Hematopoietic multipotent progenitor cell treated with erythropoietin and hydrocortisone succinate and interleukin-3 and kit ligand, for 8 days (in vitro differentiated cells): ENCODE data around the gene POLR3GL.

ENCODE experiments used
- DNase-seq: peaks from one replicate; pipeline ENCODE4 v3.0.0-alpha.2; 2015

Gene POLR3GL

GRCh38 chr1:145977486-145978470 lies 13.3 kb downstream of the POLR3GL start:
- peak; percentile 92 for DNase-seq

- no peak for DNase-seq
Observed at GRCh38 chr1:145978471-145978853, 14.0 kb downstream of the POLR3GL start.

- peak; percentile 100 for DNase-seq
Observed at GRCh38 chr1:145978854-145979745, 14.6 kb downstream of the POLR3GL start.

DNA sequence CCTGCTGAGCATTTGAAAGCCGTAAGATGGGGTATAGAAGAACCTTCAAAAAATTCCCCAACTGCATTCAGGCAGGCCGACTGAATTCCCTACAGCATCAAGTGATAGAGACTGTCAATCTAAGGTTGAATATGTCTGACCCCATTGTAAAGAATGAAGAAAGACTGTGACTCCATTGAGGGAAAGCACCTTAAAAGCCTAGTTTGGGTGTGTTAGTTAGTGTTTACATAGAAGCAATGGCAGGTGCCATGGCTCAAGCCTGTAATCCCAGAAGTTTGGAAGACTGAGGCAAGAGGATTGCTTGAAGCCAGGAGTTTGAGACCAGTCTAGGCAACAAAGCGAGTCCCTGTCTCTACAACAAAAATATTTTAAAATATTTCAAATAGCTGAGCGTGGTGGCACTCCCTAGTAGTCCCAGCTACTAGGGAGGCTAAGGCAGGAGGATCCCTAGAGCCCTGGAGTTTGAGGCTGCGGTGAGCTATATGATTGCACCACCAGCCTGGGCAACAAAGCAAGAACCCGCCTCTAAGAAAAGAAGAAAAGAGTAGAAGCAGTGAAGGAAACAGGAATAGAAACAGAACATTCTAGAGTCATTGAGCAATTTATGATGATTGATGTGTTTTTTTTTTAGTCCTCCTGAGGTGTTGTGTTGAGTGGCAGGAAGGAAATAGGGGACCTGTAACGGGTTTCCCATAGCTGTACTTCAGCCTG lies 15.4 kb downstream of the POLR3GL start:
- DNase-seq = no peak

GRCh38 chr1:145980457-145980994 lies 16.0 kb downstream of the POLR3GL start:
- no peak for DNase-seq

- no peak for DNase-seq
Observed at GRCh38 chr1:145982010-145982723, 17.7 kb downstream of the POLR3GL start.

- DNase-seq = no peak
Observed at GRCh38 chr1:145983206-145983675, 18.8 kb downstream of the POLR3GL start.

DNA sequence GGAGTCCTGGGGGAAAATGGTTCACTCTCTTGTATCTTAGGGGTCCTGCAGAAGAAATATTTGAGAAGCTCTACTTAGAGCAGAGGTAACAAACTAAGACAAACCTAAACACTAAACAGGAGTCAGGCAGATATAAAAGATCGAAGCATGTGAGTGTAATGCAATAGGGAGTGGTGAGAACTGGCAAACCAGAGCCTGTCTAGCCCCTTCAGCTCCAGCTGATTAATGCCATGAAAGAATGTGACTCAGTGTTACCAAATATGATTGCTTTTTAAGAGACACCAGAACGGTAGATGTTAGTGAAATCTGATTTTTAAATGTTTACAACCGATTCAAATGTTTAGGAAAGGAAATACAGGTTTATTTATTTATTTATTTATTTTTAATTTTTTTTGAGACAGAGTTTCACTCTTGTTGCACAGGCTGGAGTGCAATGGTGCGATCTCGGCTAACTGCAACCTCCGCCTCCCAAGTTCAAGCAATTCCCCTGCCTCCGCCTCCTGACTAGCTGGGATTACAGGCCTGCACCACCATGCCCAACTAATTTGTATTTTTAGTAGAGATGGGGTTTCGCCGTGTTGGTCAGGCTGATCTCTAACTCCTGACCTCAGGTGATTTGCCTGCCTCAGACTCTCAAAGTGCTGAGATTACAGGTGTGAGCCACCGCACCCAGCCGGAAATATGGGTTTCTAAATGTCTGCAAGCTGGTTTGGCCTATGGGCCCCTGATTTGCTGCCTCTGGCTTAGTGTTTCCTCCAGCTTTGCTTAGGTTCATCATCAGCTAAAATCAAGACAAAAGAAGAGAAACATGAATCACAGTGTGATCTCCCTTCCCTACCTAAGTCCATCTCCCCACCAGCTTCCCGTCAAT lies 19.7 kb downstream of the POLR3GL start:
- no peak for DNase-seq

DNA sequence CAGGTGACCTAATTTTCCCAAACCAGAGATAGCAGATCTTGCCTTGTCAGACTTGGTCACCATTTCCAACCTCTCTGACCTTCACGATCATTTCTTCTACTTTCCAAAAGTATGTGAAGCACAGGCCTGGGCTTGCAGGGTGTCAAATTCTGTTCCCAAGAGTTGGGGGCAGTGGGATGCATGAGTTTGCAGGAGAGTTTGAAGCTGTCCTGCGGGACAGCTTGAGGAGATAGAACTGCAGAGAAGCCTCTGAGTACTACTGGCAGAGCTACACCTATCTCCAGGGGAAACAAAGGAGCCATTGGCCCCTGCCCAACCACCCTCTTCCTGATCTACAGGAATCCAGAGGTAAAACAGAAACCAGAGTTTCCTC lies 20.6 kb downstream of the POLR3GL start:
- DNase-seq = no peak

DNA sequence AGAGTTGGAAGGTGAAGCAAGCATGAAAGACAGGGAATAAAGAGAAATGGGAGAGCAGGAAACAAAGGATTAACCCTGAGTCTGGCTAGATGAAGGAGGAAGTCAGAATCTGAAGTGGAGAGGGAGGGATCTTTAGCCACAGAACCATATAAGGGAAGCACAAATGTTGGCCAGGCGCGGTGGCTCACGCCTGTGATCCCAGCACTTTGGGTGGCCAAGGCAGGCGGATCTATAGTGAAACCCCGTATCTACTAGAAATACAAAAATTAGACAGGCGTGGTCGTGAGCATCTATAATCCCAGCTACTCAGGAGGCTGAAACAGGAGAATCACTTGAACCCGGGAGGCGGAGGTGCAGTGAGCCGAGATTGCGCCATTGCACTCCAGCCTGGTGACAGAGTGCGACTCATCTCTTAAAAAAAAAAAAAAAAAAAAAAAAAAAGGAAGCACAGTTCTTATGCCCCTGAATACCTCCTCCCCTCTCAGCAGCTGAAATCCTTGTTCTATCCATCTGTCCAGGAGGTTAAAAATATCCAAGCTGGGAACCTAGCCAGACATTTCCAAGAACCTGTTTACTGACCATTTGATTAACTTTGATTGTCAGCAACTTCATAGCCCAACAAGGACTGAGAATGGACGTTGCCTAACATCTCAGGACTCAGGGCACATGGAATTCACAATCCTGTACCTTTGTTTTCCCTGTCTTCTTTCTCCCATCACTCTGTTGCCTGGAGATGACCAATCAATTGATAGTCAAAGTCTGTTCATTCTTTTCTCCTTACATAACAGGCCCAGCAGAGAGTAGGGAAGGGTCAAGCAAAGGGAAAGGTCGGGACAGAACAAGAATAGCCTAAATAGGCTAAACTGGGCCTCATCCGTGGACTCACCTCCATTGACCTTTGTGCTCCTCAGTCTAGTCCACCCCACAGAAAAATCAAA lies 21.3 kb downstream of the POLR3GL start:
- no peak for DNase-seq

DNA sequence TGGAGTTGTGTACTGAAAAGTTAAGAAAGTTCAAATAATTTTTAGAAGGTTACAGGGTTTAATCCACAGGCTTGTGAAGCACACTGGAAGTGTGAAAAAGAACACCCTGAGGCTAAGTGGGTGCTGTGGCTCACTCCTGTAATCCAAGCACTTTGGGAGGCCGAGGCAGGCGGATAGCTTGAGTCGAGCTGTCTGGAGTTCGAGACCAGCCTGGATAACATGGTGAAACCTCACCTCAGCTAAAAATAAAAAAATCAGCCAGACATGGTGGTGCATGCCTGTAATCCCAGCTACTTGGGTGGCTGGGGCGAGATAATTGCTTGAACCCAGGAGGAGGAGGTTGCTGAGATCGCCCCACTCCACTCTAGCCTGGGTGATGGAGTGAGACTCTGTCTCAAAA lies 22.1 kb downstream of the POLR3GL start:
- no peak for DNase-seq

DNA sequence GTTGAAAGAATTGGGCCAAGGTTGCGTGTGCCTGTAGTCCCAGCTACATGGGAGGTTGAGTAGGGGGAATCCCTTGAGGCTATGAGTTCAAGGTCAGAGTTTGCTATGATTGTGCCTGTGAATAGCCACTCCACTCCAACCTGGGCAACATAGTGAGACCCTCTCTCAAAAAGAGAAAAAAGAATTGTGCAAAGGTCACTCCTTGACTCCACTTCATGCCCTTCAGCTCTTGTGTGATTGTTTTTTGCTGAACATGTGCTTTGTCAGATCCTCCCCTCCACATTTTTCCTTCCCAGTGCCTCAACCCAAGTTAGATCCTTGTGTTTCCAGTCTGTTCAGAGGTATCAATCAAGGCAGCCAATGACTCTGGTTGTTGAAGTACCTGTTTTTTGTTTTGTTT lies 23.4 kb downstream of the POLR3GL start:
- DNase-seq = no peak

DNA sequence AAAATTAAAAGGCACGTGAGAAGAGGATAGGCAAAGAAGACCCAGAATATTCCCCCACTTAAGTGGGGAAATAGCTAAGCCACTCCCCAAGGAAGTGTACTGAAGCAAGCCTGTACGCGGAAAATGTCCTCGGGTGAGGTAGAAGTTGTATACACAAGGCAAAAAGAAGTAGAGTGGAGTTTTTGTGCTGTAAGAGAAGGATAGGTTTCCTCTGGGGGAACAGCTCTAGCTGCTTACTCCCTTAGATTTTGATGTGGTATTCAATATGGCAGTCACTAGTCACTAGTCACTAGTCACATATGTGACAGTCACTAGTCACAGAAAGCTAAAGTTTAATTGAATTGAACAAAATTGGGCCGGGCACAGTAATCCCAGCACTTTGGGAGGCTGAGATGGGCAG lies 24.3 kb downstream of the POLR3GL start:
- DNase-seq = no peak

GRCh38 chr1:145990249-145990855 lies 25.9 kb downstream of the POLR3GL start:
- DNase-seq = no peak

DNA sequence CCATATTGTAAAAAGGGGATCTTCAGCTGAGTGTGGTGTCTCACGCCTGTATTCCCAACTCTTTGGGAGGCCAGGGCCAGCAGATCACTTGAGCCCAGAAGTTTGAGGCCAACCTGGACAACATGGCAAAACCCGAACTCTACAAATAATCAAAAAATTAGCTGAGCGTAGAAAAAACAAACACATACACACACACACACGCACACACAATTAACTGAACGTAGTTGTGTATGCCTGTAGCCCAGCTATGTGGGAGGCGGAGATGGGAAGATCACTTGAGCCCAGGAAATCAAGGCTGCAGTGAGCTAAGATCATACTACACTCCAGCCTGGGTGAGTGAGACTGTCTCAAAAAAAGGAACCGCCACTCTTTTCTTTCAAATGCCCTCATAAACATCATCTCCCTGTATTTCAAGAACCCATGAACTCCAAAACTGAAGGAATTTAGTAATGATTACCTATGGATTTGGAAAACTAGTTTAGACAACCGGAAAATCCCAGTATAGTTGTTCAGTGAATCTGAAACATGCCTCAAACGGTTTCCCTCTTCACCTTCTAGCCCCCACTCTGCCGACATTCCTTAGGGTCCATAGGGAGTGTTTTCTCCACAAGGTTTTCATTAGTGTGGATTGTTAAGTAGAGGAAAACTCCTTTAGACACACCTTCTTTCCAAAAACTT lies 27.4 kb downstream of the POLR3GL start:
- DNase-seq = peak; percentile 50

DNA sequence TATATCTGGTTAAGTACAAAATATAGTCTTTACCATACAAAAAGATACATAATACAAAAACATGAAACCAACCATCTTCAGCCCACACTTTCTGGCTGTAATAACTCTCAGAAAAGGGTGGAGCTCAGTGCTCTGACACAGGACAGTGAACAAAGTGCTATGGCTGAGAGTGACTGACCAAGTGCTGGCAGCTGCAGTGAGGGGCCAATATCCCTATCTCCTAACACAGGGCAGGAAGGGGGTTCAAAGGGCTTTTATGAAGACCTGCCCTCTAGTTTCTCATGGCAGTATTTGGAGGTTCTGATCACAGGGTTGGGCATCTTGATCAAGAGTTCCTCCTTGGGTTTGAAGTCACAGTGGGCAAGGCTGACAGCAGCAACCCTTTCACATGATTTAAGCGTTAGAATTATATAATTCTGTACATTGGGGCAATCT lies 28.0 kb downstream of the POLR3GL start:
- peak; percentile 33 for DNase-seq

GRCh38 chr1:145992958-145993617 lies 28.6 kb downstream of the POLR3GL start:
- no peak for DNase-seq
